Suprapubic skin (tissue), 4 donors: ENCODE results near the gene NPHP4. TPM values are rescaled to one million over a fixed set of nuclear protein-coding genes. Genes with fewer than 3 reads are reported as not detected.

Source experiments
- DNase-seq, 2 donors: peaks; one replicate each; pipeline ENCODE4 v3.0.0-alpha.2; 2019; ENCODE audit warnings: low spot score in 2 of 2
- H3K27ac ChIP-seq: fragments of 200-600 bp; sonication (generic); one replicate; pipeline ENCODE4 v1.5.1; 2019
- H3K27me3 ChIP-seq: fragments of 200-600 bp; sonication (generic); one replicate; pipeline ENCODE4 v1.5.1; 2019
- H3K36me3 ChIP-seq: fragments of 200-600 bp; sonication (generic); one replicate; pipeline ENCODE4 v1.5.1; 2019
- H3K4me1 ChIP-seq: fragments of 200-600 bp; sonication (generic); one replicate; pipeline ENCODE4 v1.5.1; 2019
- H3K4me3 ChIP-seq: fragments of 200-600 bp; sonication (generic); one replicate; pipeline ENCODE4 v1.5.1; 2019; ENCODE audit warnings: mild to moderate bottlenecking
- H3K9me3 ChIP-seq: fragments of 200-600 bp; sonication (generic); one replicate; pipeline ENCODE4 v1.5.1; 2019
- CTCF ChIP-seq, 2 donors: fragments of 200-600 bp in 1 of 2; fragments of 450-650 bp in 1 of 2; sonication (generic) in 1 of 2; IDR thresholded peaks; one replicate each; pipeline ENCODE4 v1.5.1; 2016 to 2019; ENCODE audit warnings: antibody characterized with exemption in 2 of 2, mild to moderate bottlenecking in 1 of 2, moderate library complexity in 1 of 2
- EP300 ChIP-seq: sonication (generic); formaldehyde crosslinking; IDR thresholded peaks from one replicate; pipeline ENCODE4 v1.6.1; 2017; ENCODE audit warnings: antibody characterized with exemption
- POLR2A ChIP-seq, 2 donors: fragments of 450-650 bp; IDR thresholded peaks; one replicate each; pipeline ENCODE4 v1.6.1; 2017; ENCODE audit warnings: antibody characterized with exemption in 2 of 2, mild to moderate bottlenecking in 2 of 2, moderate library complexity in 2 of 2
- POLR2AphosphoS5 ChIP-seq, 3 donors: sonication (generic); formaldehyde crosslinking; IDR thresholded peaks; one replicate each; pipeline ENCODE4 v1.6.1; 2017; ENCODE audit warnings: antibody characterized with exemption in 3 of 3
- WGBS: methylation state at CpG from one replicate; pipeline ENCODE4 v1.1.5; 2018; 5-methylcytosine and 5-hydroxymethylcytosine counted together
- total RNA-seq, 4 donors: library from RNA; depleted of rRNA; stranded (reverse); fragments of >200 nt; gene quantifications; one replicate each; pipeline ENCODE4 v1.1.0, GENCODE V29; 2016

NPHP4 gene
- total RNA-seq, 4 donors from 2014 or later = 26.3 to 33.7 (median 29.1) TPM

DNA sequence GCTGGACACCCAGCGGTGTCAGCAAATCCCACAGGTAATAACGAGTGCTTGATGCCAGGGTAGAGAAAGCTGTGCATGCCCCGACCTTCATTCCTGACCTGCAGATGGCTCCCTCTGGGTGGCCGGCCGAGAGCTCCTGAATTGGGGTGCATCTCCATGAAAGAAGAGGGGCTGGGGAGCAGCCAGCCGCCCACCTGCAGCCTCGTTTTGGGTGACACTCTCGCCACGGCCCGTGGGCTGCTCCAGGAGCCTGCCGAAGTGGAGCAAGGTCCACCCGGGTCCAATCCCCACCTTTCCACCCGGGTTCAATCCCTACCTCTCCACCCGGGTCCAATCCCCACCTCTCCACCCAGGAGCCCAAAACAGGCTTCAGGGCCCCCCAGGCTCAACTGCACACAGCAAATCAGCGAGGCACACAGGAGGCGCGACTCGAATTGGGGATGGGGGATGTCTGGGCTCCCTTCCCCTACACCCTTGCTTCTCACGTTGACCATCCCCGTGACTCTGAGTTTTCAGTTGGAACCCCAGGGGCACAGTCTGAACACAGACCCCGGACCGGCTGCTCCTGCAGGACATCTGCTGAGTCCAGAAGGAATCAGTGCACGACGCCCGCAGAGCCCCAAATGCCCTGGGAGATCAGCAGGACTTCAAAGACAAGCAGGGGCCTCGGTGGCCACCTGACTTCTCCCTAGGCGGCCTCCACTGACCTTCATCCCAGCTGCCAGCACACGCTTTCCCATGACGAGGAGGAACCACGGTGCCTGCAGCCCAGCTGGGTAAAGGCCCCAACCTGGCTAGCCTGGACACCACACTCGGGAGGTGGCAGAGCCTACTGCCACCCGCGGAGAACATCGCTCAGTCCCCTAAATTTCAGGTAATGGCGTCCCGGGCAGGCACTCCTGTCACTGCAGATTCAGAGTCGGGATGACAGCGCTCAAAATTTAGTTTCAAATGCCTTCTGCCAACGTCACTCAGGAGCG is 159.0 kb downstream of the NPHP4 start:
- TF ChIP-seq POLR2AphosphoS5 (IDR thresholded peaks at IDR 0.05) = no peak
- no peak for TF ChIP-seq EP300
- no peak for TF ChIP-seq POLR2A (IDR thresholded peaks at IDR 0.05)
- TF ChIP-seq CTCF (IDR thresholded peaks at IDR 0.05) = no peak
- DNase-seq = no peak
- Histone ChIP-seq H3K27ac (no peak overlapping the region), H3K9me3 (no peaks in the 10 kb centered on the region), H3K4me1 (no peaks in the 10 kb centered on the region), H3K36me3 (no peaks in the 10 kb centered on the region), H3K4me3 (no peak overlapping the region), H3K27me3 (peaks cover 65% of the 10 kb centered on the region)
- WGBS = 82% methylated on average over 20 of the region's 40 CpGs

DNA sequence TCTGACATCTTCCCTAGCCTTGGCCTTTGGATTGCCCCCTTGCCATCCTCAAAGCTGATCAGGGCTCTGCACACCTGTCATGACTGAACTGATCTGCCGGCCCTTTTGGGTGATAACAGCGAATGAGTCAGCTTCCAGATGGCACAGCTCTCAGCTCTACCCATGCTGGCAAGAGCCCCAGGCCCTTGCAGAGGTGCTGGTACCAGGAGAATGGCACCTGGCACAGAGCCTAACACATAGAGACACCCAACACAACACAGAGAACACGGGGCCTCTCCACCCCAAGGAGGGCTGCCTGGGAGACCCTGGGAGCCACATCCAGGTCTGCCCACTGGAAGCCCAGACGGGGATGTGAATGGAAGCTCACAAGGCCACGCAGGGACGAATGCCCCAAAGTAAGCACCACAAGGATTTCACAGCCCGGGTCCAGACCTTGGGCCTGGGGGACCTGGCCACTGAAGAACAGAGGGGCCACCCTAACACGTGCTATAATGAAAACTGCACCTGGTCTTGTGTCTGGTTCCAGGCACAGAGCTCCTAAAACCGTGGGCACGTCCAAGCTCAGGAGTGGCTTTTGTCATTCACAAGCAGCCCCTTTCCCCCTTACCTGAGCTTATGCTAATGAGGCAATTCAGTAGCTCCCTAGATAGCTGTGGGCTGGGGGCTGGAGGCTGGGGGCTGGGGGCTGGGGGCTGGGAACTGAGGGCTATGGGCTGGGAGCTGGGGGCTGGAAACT is 160.5 kb downstream of the NPHP4 start:
- Histone ChIP-seq H3K36me3 (no peaks in the 10 kb centered on the region), H3K4me1 (no peaks in the 10 kb centered on the region), H3K9me3 (no peaks in the 10 kb centered on the region), H3K4me3 (no peak overlapping the region), H3K27ac (no peak overlapping the region), H3K27me3 (peaks cover 57% of the 10 kb centered on the region)
- WGBS = no CpG with 5 or more reads among the region's 10 CpGs
- no peak for TF ChIP-seq CTCF (IDR thresholded peaks at IDR 0.05)
- no peak for TF ChIP-seq POLR2AphosphoS5 (IDR thresholded peaks at IDR 0.05)
- no peak for TF ChIP-seq EP300
- TF ChIP-seq POLR2A (IDR thresholded peaks at IDR 0.05) = no peak
- DNase-seq = no peak

- H3K27ac ChIP-seq = no peak overlapping the region
- 40% methylated on average over 19 of the region's 26 CpGs for WGBS
- no peaks in the 10 kb centered on the region for H3K36me3 ChIP-seq
- TF ChIP-seq CTCF (IDR thresholded peaks at IDR 0.05) = no peak
- no peak for TF ChIP-seq EP300
- TF ChIP-seq POLR2AphosphoS5 (IDR thresholded peaks at IDR 0.05) = no peak
- no peak for DNase-seq
- H3K4me3 ChIP-seq = no peak overlapping the region
- no peaks in the 10 kb centered on the region for H3K4me1 ChIP-seq
- H3K9me3 ChIP-seq = no peaks in the 10 kb centered on the region
- peaks cover 49% of the 10 kb centered on the region for H3K27me3 ChIP-seq
These were observed 161.2 kb downstream of the NPHP4 start for GRCh38 chr1:5830771-5831599.

GRCh38 chr1:5829414-5829813 is 162.8 kb downstream of the NPHP4 start:
- 94% methylated on average over 3 of the region's 3 CpGs for WGBS
- Histone ChIP-seq H3K4me3 (no peak overlapping the region), H3K27ac (no peak overlapping the region), H3K9me3 (no peaks in the 10 kb centered on the region), H3K27me3 (peaks cover 34% of the 10 kb centered on the region), H3K36me3 (no peaks in the 10 kb centered on the region), H3K4me1 (no peaks in the 10 kb centered on the region)
- TF ChIP-seq POLR2A (IDR thresholded peaks at IDR 0.05) (no peak), CTCF (IDR thresholded peaks at IDR 0.05) (no peak), POLR2AphosphoS5 (IDR thresholded peaks at IDR 0.05) (no peak)
- DNase-seq = no peak
